K562 (cell line): Measurements from ENCODE around the gene MYL12A. TPM values are rescaled to one million over a fixed set of nuclear protein-coding genes. Genes with fewer than 3 reads are reported as not detected.

Experiments
- ATAC-seq: fragments of 200-7000 bp; cut with Tn5 transposase; 3 replicates; pipeline ENCODE4 v1.9.1; 2020; ENCODE audit warnings: moderate library complexity
- BruUV-seq: library from RNA; stranded (reverse); fragments of 400-500 nt; replicated peaks from 2 replicates; lab custom pipeline; 2021; lab: Mats Ljungman, UMichigan
- CTCF ChIA-PET: fragments of 300-600 bp; formaldehyde crosslinking; extraction: SDS; loops from one replicate; lab custom pipeline; 2021; ENCODE audit warnings: low intra/inter-chr PET ratio; lab: Yijun Ruan, JAX
- POLR2A ChIA-PET: fragments of 300-600, 350-650 bp; sonication (Branson Sonifier 250); formaldehyde crosslinking; extraction: SDS; loops from one replicate; lab custom pipeline; 2021; ENCODE audit warnings: antibody characterized with exemption, inconsistent platforms; lab: Yijun Ruan, JAX
- DNase-seq, 4 experiments: peaks; one replicate each; pipeline versions ENCODE4 v3.0.0 to v3.0.0-alpha.2; 2011 to 2018; ENCODE audit warnings: low spot score in 3 of 4, mixed read lengths in 3 of 4; ENCODE audit errors: extremely low read depth in 1 of 4
- FAIRE-seq: peaks from 2 replicates; lab custom pipeline; 2011; peaks lifted over from hg19 to GRCh38; lab: Jason Lieb, UNC
- H2AFZ ChIP-seq: 2 replicates; pipeline ENCODE4 v1.6.0; 2011; ENCODE audit warnings: low read depth, low read length, control low read depth, inconsistent platforms
- H3K27ac ChIP-seq: fragments of 200-600 bp; 3 replicates; pipeline ENCODE4 v1.8.0; 2011; ENCODE audit warnings: low read depth, mild to moderate bottlenecking, control low read depth, inconsistent platforms, low read length, moderate library complexity, mixed read lengths; ENCODE audit errors: extremely low read depth
- H3K27me3 ChIP-seq, 2 experiments: fragments of 300-600 bp in 1 of 2; 2 replicates in 1 of 2; 3 replicates in 1 of 2; pipeline versions ENCODE4 v1.6.0 to v1.8.0; 2011; ENCODE audit warnings: inconsistent platforms in 2 of 2, low read length in 2 of 2, mild to moderate bottlenecking in 1 of 2, mixed read lengths in 1 of 2, moderate library complexity in 1 of 2; ENCODE audit not compliant: control insufficient read depth in 2 of 2, insufficient read depth in 2 of 2
- H3K36me3 ChIP-seq: fragments of 300-600 bp; 3 replicates; pipeline ENCODE4 v1.8.0; 2011; ENCODE audit warnings: mild to moderate bottlenecking, low read length, inconsistent platforms; ENCODE audit not compliant: control insufficient read depth, insufficient read depth
- H3K4me1 ChIP-seq, 2 experiments: fragments of 200-600 bp in 1 of 2; replicated peaks in 1 of 2; 2 replicates in 1 of 2; 3 replicates in 1 of 2; pipeline versions ENCODE4 v1.5.1 to v1.8.0; 2011; ENCODE audit warnings: inconsistent platforms in 2 of 2, low read length in 2 of 2, mild to moderate bottlenecking in 1 of 2, mixed read lengths in 1 of 2, moderate library complexity in 1 of 2; ENCODE audit not compliant: control insufficient read depth in 2 of 2, insufficient read depth in 2 of 2
- H3K4me2 ChIP-seq: 2 replicates; pipeline ENCODE4 v1.6.1; 2011; ENCODE audit warnings: low read length, control low read depth, inconsistent platforms, mixed read lengths; ENCODE audit not compliant: insufficient read depth
- H3K4me3 ChIP-seq: fragments of 200-600 bp; sonication (generic), shearing (Covaris generic); 2 replicates; pipeline ENCODE4 v1.5.1; 2016; ENCODE audit warnings: control low read depth, inconsistent platforms
- H3K79me2 ChIP-seq: fragments of 200-600 bp; 3 replicates; pipeline ENCODE4 v1.8.0; 2011; ENCODE audit warnings: low read length, inconsistent platforms; ENCODE audit not compliant: control insufficient read depth, insufficient read depth
- H3K9ac ChIP-seq, 2 experiments: 2 replicates each; pipeline versions ENCODE4 v1.6.0 to v1.6.1; 2011; ENCODE audit warnings: low read depth in 2 of 2, low read length in 2 of 2, control low read depth in 1 of 2, inconsistent platforms in 1 of 2, mild to moderate bottlenecking in 1 of 2, mixed read lengths in 1 of 2; ENCODE audit not compliant: insufficient read depth in 1 of 2
- H3K9me1 ChIP-seq: one replicate; pipeline ENCODE4 v1.6.0; 2011; ENCODE audit warnings: inconsistent platforms, mild to moderate bottlenecking, low read length, moderate library complexity; ENCODE audit not compliant: control insufficient read depth, insufficient read depth
- H3K9me3 ChIP-seq: replicated peaks from 2 replicates; pipeline ENCODE4 v1.5.1; 2011; ENCODE audit warnings: low read depth, low read length, inconsistent platforms; ENCODE audit not compliant: control insufficient read depth, insufficient read depth
- H4K20me1 ChIP-seq: replicated peaks from 2 replicates; pipeline ENCODE4 v1.6.1; 2011; ENCODE audit warnings: low read length, inconsistent platforms, mixed read lengths; ENCODE audit not compliant: control insufficient read depth, insufficient read depth
- FOSL1 ChIP-seq: fragments of 200-800 bp; sonication (Bioruptor generic); conservative IDR thresholded peaks from 2 replicates; pipeline ENCODE4 v1.6.1; 2016; ENCODE audit warnings: missing genetic modification characterization, missing compliant biosample characterization
- GABPB1 ChIP-seq: sonication (generic); formaldehyde crosslinking; IDR thresholded peaks from 2 replicates; pipeline ENCODE4 v1.8.0; 2022; ENCODE audit warnings: mild to moderate bottlenecking, missing genetic modification reagents
- HBP1 ChIP-seq: fragments of 450-650 bp; formaldehyde crosslinking; IDR thresholded peaks from 2 replicates; pipeline ENCODE4 v1.4.0; 2022; ENCODE audit warnings: missing genetic modification characterization
- KDM5B ChIP-seq: fragments of 200-600 bp; sonication (generic); IDR thresholded peaks from 2 replicates; pipeline ENCODE4 v1.6.1; 2012; ENCODE audit warnings: low read depth, mild to moderate bottlenecking, moderate library complexity, low read length, control low read depth, inconsistent platforms; ENCODE audit not compliant: insufficient replicate concordance
- OTX1 ChIP-seq: fragments of 450-650 bp; formaldehyde crosslinking; IDR thresholded peaks from 2 replicates; pipeline ENCODE4 v1.4.0; 2022; ENCODE audit warnings: mild to moderate bottlenecking
- PHTF2 ChIP-seq: fragments of 250-450 bp; sonication (Bioruptor Pico); IDR thresholded peaks from 2 replicates; pipeline ENCODE4 v1.5.0; 2021; ENCODE audit warnings: mild to moderate bottlenecking
- PML ChIP-seq: IDR thresholded peaks from 2 replicates; pipeline ENCODE4 v1.6.1; 2012; ENCODE audit warnings: low read length, inconsistent platforms
- POLR2A ChIP-seq: fragments of 450-650 bp; conservative IDR thresholded peaks from 2 replicates; pipeline ENCODE4 v1.6.1; 2016
- POLR2B ChIP-seq: fragments of 450-650 bp; IDR thresholded peaks from 2 replicates; pipeline ENCODE4 v1.6.1; 2018; ENCODE audit warnings: low read depth; ENCODE audit not compliant: partially characterized antibody
- POLR2G ChIP-seq: fragments of 200-400 bp; formaldehyde crosslinking; IDR thresholded peaks from 2 replicates; pipeline ENCODE4 v1.6.1; 2017; ENCODE audit warnings: low read depth, mild to moderate bottlenecking, antibody characterized with exemption, low read length, moderate library complexity
- SMAD3 ChIP-seq: fragments of 450-650 bp; formaldehyde crosslinking; conservative IDR thresholded peaks from 2 replicates; pipeline ENCODE4 v1.4.0; 2020; ENCODE audit warnings: mild to moderate bottlenecking
- SUPT5H ChIP-seq: fragments of 450-650 bp; IDR thresholded peaks from 2 replicates; pipeline ENCODE4 v1.6.1; 2016
- USF1 ChIP-seq: sonication (generic); formaldehyde crosslinking; IDR thresholded peaks from 2 replicates; pipeline ENCODE4 v1.9.0; 2022; ENCODE audit warnings: mild to moderate bottlenecking, missing genetic modification reagents
- ZFX ChIP-seq: sonication (generic); formaldehyde crosslinking; IDR thresholded peaks from 2 replicates; pipeline ENCODE4 v1.8.0; 2022; ENCODE audit warnings: mild to moderate bottlenecking, missing genetic modification reagents, moderate library complexity
- ZNF551 ChIP-seq: fragments of 250-450 bp; sonication (Bioruptor Pico); IDR thresholded peaks from 2 replicates; pipeline ENCODE4 v1.5.0; 2021; ENCODE audit warnings: mild to moderate bottlenecking, moderate library complexity
- ZNF764 ChIP-seq: fragments of 250-450 bp; sonication (Bioruptor Pico); IDR thresholded peaks from 2 replicates; pipeline ENCODE4 v1.4.0; 2020; ENCODE audit warnings: low read depth, mild to moderate bottlenecking, moderate library complexity
- ZNF785 ChIP-seq: fragments of 250-450 bp; sonication (Bioruptor Pico); IDR thresholded peaks from 2 replicates; pipeline ENCODE4 v1.4.0; 2020; ENCODE audit warnings: mild to moderate bottlenecking
- WGBS: fragments of 100-300 bp; shearing (Covaris generic); methylation state at CpG from one replicate; pipeline ENCODE4 v1.1.6; 2016; ENCODE audit warnings: low coverage, mixed read lengths; ENCODE audit not compliant: insufficient coverage; ENCODE audit errors: missing lambda C conversion rate; 5-methylcytosine and 5-hydroxymethylcytosine counted together
- in situ Hi-C: fragments of 300-500 bp; cut with MboI; formaldehyde crosslinking; loops from 4 replicates; pipeline ENCODE4 v1.15.0; 2018; ENCODE audit warnings: inconsistent platforms, mixed read lengths
- intact Hi-C: fragments of 100-400 bp; cut with micrococcal nuclease; formaldehyde crosslinking; loops from 2 replicates; pipeline ENCODE4 v1.14.2; 2022
- polyA plus RNA-seq, 8 experiments: library from polyadenylated mRNA; depleted of rRNA in 4 of 8; stranded (reverse) in 5 of 8; unstranded in 3 of 8; fragments of >200 nt; fragmentation: Nextera tagmentation in 2 of 8; fragmentation: Illumina TruSeq in 1 of 8; extraction: Ambion mirVana in 2 of 8; extraction: Trizol in 1 of 8; gene quantifications; 2 replicates each; pipeline versions ENCODE4 v1.2.1 to v1.2.3, GENCODE V29; 2011 to 2014; ENCODE audit warnings: inconsistent platforms in 1 of 8, missing spikeins in 1 of 8
- total RNA-seq, 7 experiments: library from RNA; depleted of rRNA in 6 of 7; stranded (reverse); fragments of >200 nt in 6 of 7; fragmentation: Illumina TruSeq in 2 of 7; extraction: Trizol in 2 of 7; gene quantifications; 2 replicates each; pipeline versions ENCODE4 v1.2.1 to v1.2.3, GENCODE V29; 2011 to 2021; ENCODE audit warnings: low replicate concordance in 1 of 7
- TF ChIP-seq, protein P1 (sequence below): fragments of 450-650 bp; formaldehyde crosslinking; IDR thresholded peaks from 2 replicates; pipeline ENCODE4 v1.4.0; 2020; ENCODE audit warnings: mild to moderate bottlenecking, moderate library complexity
- TF ChIP-seq, protein P2 (sequence below): fragments of 450-650 bp; formaldehyde crosslinking; conservative IDR thresholded peaks from 2 replicates; pipeline ENCODE4 v1.4.0; 2022; ENCODE audit warnings: mild to moderate bottlenecking, missing genetic modification characterization

MYL12A gene
- total and polyA plus RNA-seq, 9 of the 15 experiments (the other 6 are each of a cell fraction or from before 2014, with no cell fraction given) = 308 to 1,031 (median 559) TPM

DNA sequence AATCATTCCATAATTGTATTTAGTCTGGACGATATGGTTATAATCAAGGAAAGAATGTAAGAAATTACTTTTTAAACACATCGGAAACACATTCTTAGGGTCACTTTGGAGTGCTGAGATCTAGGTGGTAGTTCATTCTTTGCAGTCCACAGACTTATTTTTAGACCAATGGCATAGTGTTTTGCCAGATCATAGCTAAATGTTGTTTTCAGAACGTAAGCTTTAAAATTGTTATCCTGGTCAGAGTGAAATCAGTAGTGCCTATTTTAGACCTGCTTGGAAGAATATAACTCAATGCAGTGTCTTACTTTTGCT lies 4.3 kb downstream of the MYL12A start:
- in situ Hi-C loops (no loop called here), intact Hi-C loops (no loop called here)
- no peak for FAIRE-seq
- CTCF ChIA-PET = no interaction called here
- H3K27me3 ChIP-seq = no peaks in the 10 kb centered on the region
- H3K79me2 ChIP-seq = peaks cover 67% of the 10 kb centered on the region
- no peak overlapping the region for H3K27ac ChIP-seq
- no peak for DNase-seq
- peaks cover 14% of the 10 kb centered on the region; the same call in 1 of the 2 replicates for H4K20me1 ChIP-seq
- no peak overlapping the region for H3K4me2 ChIP-seq
- H3K9me1 ChIP-seq = no peaks in the 10 kb centered on the region
- 0 out of 2 replicates have a peak, but pooled peaks have one; percentile 32 for TF ChIP-seq PHTF2 (CRISPR knock-in tag)
- peak; percentile 57 for TF ChIP-seq POLR2A
- TF ChIP-seq OTX1 (CRISPR knock-in tag) = peak; percentile 74; the same call in 1 of the 2 replicates
- TF ChIP-seq, protein P1, sequence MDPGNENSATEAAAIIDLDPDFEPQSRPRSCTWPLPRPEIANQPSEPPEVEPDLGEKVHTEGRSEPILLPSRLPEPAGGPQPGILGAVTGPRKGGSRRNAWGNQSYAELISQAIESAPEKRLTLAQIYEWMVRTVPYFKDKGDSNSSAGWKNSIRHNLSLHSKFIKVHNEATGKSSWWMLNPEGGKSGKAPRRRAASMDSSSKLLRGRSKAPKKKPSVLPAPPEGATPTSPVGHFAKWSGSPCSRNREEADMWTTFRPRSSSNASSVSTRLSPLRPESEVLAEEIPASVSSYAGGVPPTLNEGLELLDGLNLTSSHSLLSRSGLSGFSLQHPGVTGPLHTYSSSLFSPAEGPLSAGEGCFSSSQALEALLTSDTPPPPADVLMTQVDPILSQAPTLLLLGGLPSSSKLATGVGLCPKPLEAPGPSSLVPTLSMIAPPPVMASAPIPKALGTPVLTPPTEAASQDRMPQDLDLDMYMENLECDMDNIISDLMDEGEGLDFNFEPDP (CRISPR knock-in tag) = peak; percentile 47; the same call in 1 of the 2 replicates
- no peak for TF ChIP-seq ZNF785
- peak; percentile 15 for TF ChIP-seq KDM5B
- TF ChIP-seq ZNF764 = no peak
- no peak for TF ChIP-seq PML
- 0 out of 2 replicates have a peak, but pooled peaks have one; percentile 5 for TF ChIP-seq SUPT5H
- TF ChIP-seq POLR2G = peak; percentile 52; the same call in 1 of the 2 replicates
- no peak for TF ChIP-seq GABPB1
- peak; percentile 82 for TF ChIP-seq POLR2B
- TF ChIP-seq SMAD3 (CRISPR knock-in tag) = peak; percentile 70; the same call in 1 of the 2 replicates
- TF ChIP-seq ZNF551 (CRISPR knock-in tag) = peak; percentile 15; the same call in 1 of the 2 replicates
- 0 out of 2 replicates have a peak, but pooled peaks have one; percentile 49 for TF ChIP-seq HBP1 (CRISPR knock-in tag)
- no peak for TF ChIP-seq ZFX (CRISPR knock-in tag)
- TF ChIP-seq, protein P2, sequence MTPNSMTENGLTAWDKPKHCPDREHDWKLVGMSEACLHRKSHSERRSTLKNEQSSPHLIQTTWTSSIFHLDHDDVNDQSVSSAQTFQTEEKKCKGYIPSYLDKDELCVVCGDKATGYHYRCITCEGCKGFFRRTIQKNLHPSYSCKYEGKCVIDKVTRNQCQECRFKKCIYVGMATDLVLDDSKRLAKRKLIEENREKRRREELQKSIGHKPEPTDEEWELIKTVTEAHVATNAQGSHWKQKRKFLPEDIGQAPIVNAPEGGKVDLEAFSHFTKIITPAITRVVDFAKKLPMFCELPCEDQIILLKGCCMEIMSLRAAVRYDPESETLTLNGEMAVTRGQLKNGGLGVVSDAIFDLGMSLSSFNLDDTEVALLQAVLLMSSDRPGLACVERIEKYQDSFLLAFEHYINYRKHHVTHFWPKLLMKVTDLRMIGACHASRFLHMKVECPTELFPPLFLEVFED (CRISPR knock-in tag) = peak; percentile 80
- TF ChIP-seq USF1 (CRISPR knock-in tag) = no peak
- TF ChIP-seq FOSL1 (tag) = no peak
- 82% methylated on average over 3 of the region's 3 CpGs for WGBS
- H3K36me3 ChIP-seq = peaks cover 82% of the 10 kb centered on the region
- peaks cover 0 to 9% of the 10 kb centered on the region in 2 experiments; a peak in 2 of 5 replicates for H3K4me1 ChIP-seq
- ATAC-seq = no peak
- H3K4me3 ChIP-seq = no peak overlapping the region
- BruUV-seq = no TSS peak
- H3K9ac ChIP-seq = peak overlapping the region in 1 of 2 experiments; percentile 11; a peak in 1 of 4 replicates
- POLR2A ChIA-PET = interaction anchor here (1.4 to 3.2 kb wide), 3 partner anchors 8 to 352 kb away, joined by 3 to 26 read pairs (median 4); partner anchors contain the start of gene MYL12B
- no peaks in the 10 kb centered on the region for H3K9me3 ChIP-seq
- no peak overlapping the region for H2AFZ ChIP-seq
